Measurements from ENCODE around the gene ZNF620. TPM values are rescaled to one million over a fixed set of nuclear protein-coding genes. Genes with fewer than 3 reads are reported as not detected.

ZNF620 gene
- total RNA-seq, 1 experiment from 2014 or later = 4.4 TPM

Other genes starting within 250 kb of the ZNF620 start
- gene EIF1B, start 196.3 kb upstream of the ZNF620 start, total RNA-seq (2014; rRNA removed; shearing (Covaris generic)) = 7.8 and 15.4 TPM in 2 replicates
- not detected in 2 replicates for gene ENTPD3, start 118.9 kb upstream of the ZNF620 start, total RNA-seq (2014; rRNA removed; shearing (Covaris generic))
- 237 and 242 TPM in 2 replicates for gene RPL14, start 48.7 kb upstream of the ZNF620 start, total RNA-seq (2014; rRNA removed; shearing (Covaris generic))
- 4.1 and 4.4 TPM in 2 replicates for gene ZNF619, start 28.9 kb upstream of the ZNF620 start, total RNA-seq (2014; rRNA removed; shearing (Covaris generic))
- 3.4 and 7.9 TPM in 2 replicates for gene ZNF621, start 18.9 kb downstream of the ZNF620 start, total RNA-seq (2014; rRNA removed; shearing (Covaris generic))